GM12878 (cell line): ENCODE results near the gene LAD1. TPM values are rescaled to one million over a fixed set of nuclear protein-coding genes. Genes with fewer than 3 reads are reported as not detected.

Experiments used
- ATAC-seq: fragments of 200-7000 bp; cut with Tn5 transposase; 3 replicates; pipeline ENCODE4 v1.9.1; 2020; ENCODE audit warnings: mild to moderate bottlenecking, moderate library complexity
- BruUV-seq: library from RNA; stranded (reverse); fragments of 400-500 nt; replicated peaks from 2 replicates; lab custom pipeline; 2021; lab: Mats Ljungman, UMichigan
- CTCF ChIA-PET: fragments of 300-600 bp; sonication (Branson Sonifier 250); formaldehyde crosslinking; extraction: SDS; loops from one replicate; lab custom pipeline; 2021; ENCODE audit warnings: inconsistent platforms; lab: Yijun Ruan, JAX
- POLR2A ChIA-PET: fragments of 350-600 bp; formaldehyde crosslinking; extraction: SDS; loops from one replicate; lab custom pipeline; 2021; ENCODE audit warnings: inconsistent platforms; lab: Charles Lee
- RAD21 ChIA-PET: fragments of 300-600 bp; sonication (Branson Sonifier 250); formaldehyde crosslinking; loops from one replicate; lab custom pipeline; 2023; ENCODE audit warnings: antibody characterized with exemption; ENCODE audit not compliant: unreplicated experiment; lab: Charles Lee
- SMC1A ChIA-PET: fragments of 300-600 bp; sonication (Branson Sonifier 250); formaldehyde crosslinking; loops from one replicate; lab custom pipeline; 2023; ENCODE audit not compliant: unreplicated experiment, uncharacterized antibody; lab: Charles Lee
- DNase-seq: peaks from one replicate; pipeline ENCODE4 v3.0.0-alpha.2; 2011; ENCODE audit warnings: low read depth, low spot score
- FAIRE-seq: peaks from 3 replicates; lab custom pipeline; 2011; peaks lifted over from hg19 to GRCh38; lab: Jason Lieb, UNC
- H2AFZ ChIP-seq: 2 replicates; pipeline ENCODE4 v1.6.0; 2011; ENCODE audit warnings: low read depth, low read length, control low read depth; ENCODE audit not compliant: control insufficient read depth
- H3K27ac ChIP-seq: 2 replicates; pipeline ENCODE4 v1.5.1; 2011; ENCODE audit warnings: control low read depth; ENCODE audit not compliant: control insufficient read depth, insufficient read depth
- H3K27me3 ChIP-seq, 2 experiments: replicated peaks in 1 of 2; 2 replicates each; pipeline versions ENCODE4 v1.6.0 to v1.6.1; 2011; ENCODE audit warnings: low read length in 1 of 2; ENCODE audit not compliant: control insufficient read depth in 2 of 2, insufficient read depth in 2 of 2
- H3K36me3 ChIP-seq, 2 experiments: 2 replicates each; pipeline ENCODE4 v1.5.1; 2011; ENCODE audit warnings: low read length in 1 of 2; ENCODE audit not compliant: control insufficient read depth in 2 of 2, insufficient read depth in 2 of 2
- H3K4me1 ChIP-seq: 2 replicates; pipeline ENCODE4 v1.6.1; 2011; ENCODE audit warnings: mild to moderate bottlenecking, low read length, moderate library complexity, mixed read lengths; ENCODE audit not compliant: control insufficient read depth, insufficient read depth
- H3K4me2 ChIP-seq: 2 replicates; pipeline ENCODE4 v1.6.0; 2011; ENCODE audit warnings: control low read depth; ENCODE audit not compliant: control insufficient read depth, insufficient read depth
- H3K4me3 ChIP-seq: fragments of 200-600 bp; sonication (generic); 2 replicates; pipeline ENCODE4 v1.5.1; 2016
- H3K79me2 ChIP-seq: 2 replicates; pipeline ENCODE4 v1.6.0; 2011; ENCODE audit warnings: low read length; ENCODE audit not compliant: control insufficient read depth, insufficient read depth
- H3K9ac ChIP-seq: 2 replicates; pipeline ENCODE4 v1.8.0; 2011; ENCODE audit warnings: low read length, control low read depth, mixed read lengths; ENCODE audit not compliant: control insufficient read depth, insufficient read depth
- H3K9me3 ChIP-seq: replicated peaks from 3 replicates; pipeline ENCODE4 v1.5.1; 2011; ENCODE audit warnings: mild to moderate bottlenecking, low read length; ENCODE audit not compliant: control insufficient read depth, insufficient read depth
- H4K20me1 ChIP-seq: 2 replicates; pipeline ENCODE4 v1.6.0; 2011; ENCODE audit not compliant: control insufficient read depth, insufficient read depth
- CEBPB ChIP-seq, 2 experiments: fragments of 150-350 bp in 1 of 2; IDR thresholded peaks; 2 replicates each; pipeline ENCODE4 v1.6.1; 2012 to 2014; ENCODE audit warnings: low read depth in 2 of 2, low read length in 2 of 2, borderline replicate concordance in 1 of 2, inconsistent platforms in 1 of 2
- EP300 ChIP-seq, 2 experiments: fragments of 150-350 bp in 1 of 2; IDR thresholded peaks; 2 replicates each; pipeline ENCODE4 v1.6.1; 2011 to 2012; ENCODE audit warnings: low read depth in 2 of 2, low read length in 2 of 2, borderline replicate concordance in 1 of 2, improper control_type of control experiment in 1 of 2, inconsistent platforms in 1 of 2; ENCODE audit not compliant: control insufficient read depth in 1 of 2
- EZH2 ChIP-seq: IDR thresholded peaks from 2 replicates; pipeline ENCODE4 v1.6.1; 2012; ENCODE audit warnings: low read depth, mild to moderate bottlenecking, control low read depth, inconsistent platforms, low read length, borderline replicate concordance; ENCODE audit not compliant: control insufficient read depth
- NFYB ChIP-seq: IDR thresholded peaks from 2 replicates; pipeline ENCODE4 v1.6.1; 2011; ENCODE audit warnings: low read depth, mild to moderate bottlenecking, low read length, improper control_type of control experiment, moderate library complexity; ENCODE audit not compliant: insufficient read depth
- PRDM15 ChIP-seq: fragments of 450-650 bp; formaldehyde crosslinking; IDR thresholded peaks from 2 replicates; pipeline ENCODE4 v1.4.0; 2020; ENCODE audit warnings: mild to moderate bottlenecking, moderate library complexity
- SPI1 ChIP-seq: IDR thresholded peaks from 2 replicates; pipeline ENCODE4 v1.6.1; 2011; ENCODE audit warnings: low read depth, mild to moderate bottlenecking, low read length, moderate library complexity, borderline replicate concordance; ENCODE audit not compliant: insufficient read depth
- WGBS: methylation state at CpG from one replicate; pipeline ENCODE4 v1.1.6; 2016; ENCODE audit warnings: low lambda C conversion rate; ENCODE audit not compliant: insufficient replicate concordance, insufficient coverage; ENCODE audit errors: missing lambda C conversion rate; 5-methylcytosine and 5-hydroxymethylcytosine counted together
- in situ Hi-C: fragments of 300-500 bp; cut with MboI; formaldehyde crosslinking; loops from 9 replicates; pipeline ENCODE4 v1.14.3; 2018; ENCODE audit warnings: mixed read lengths
- intact Hi-C: fragments of 100-400 bp; cut with micrococcal nuclease; formaldehyde crosslinking; loops from one replicate; pipeline ENCODE4 v1.14.2; 2022; ENCODE audit not compliant: unreplicated experiment
- polyA plus RNA-seq, 11 experiments: library from polyadenylated mRNA; depleted of rRNA in 4 of 11; unstranded in 6 of 11; stranded (reverse) in 5 of 11; fragments of >200 nt; fragmentation: Nextera tagmentation in 4 of 11; fragmentation: Illumina TruSeq in 1 of 11; extraction: Ambion mirVana in 4 of 11; extraction: Trizol in 1 of 11; gene quantifications; 1 replicate in 1 of 11; 2 replicates in 10 of 11; pipeline versions ENCODE4 v1.2.1 to v1.2.3, GENCODE V29; 2011 to 2016; ENCODE audit warnings: inconsistent platforms in 2 of 11, missing spikeins in 2 of 11, low read depth in 1 of 11
- total RNA-seq, 4 experiments: library from RNA; depleted of rRNA in 3 of 4; stranded (reverse); fragments of >200 nt in 3 of 4; fragmentation: Illumina TruSeq in 1 of 4; extraction: Trizol in 1 of 4; gene quantifications; 2 replicates each; pipeline versions ENCODE4 v1.2.1 to v1.2.3, GENCODE V29; 2013 to 2021

Gene LAD1
- total and polyA plus RNA-seq, 10 of the 15 experiments (the other 5 are each of a cell fraction or from before 2014, with no cell fraction given): 0.05 to 0.48 (median 0.32) TPM; not detected in 3

GRCh38 chr1:201357636-201358348 lies 41.3 kb downstream of the LAD1 start:
- intact Hi-C loops: no loop called here
- H2AFZ ChIP-seq: no peak overlapping the region
- no peaks in the 10 kb centered on the region for H3K79me2 ChIP-seq
- no peak for DNase-seq
- H3K36me3 ChIP-seq: no peaks in the 10 kb centered on the region
- no peaks in the 10 kb centered on the region for H3K4me1 ChIP-seq
- ChIA-PET SMC1A (interaction anchor here (0.9 kb wide), 1 partner anchor 8 kb away, joined by 3 read pairs; no protein-coding TSS in a partner anchor), CTCF (interaction anchor here (0.6 to 1.5 kb wide), 4 partner anchors 8 to 139 kb away, joined by 3 to 4 read pairs (median 4); no protein-coding TSS in a partner anchor), RAD21 (interaction anchor here (1.1 kb wide), 1 partner anchor 10 kb away, joined by 3 read pairs; no protein-coding TSS in a partner anchor), POLR2A (no interaction called here)
- no peak overlapping the region for H3K4me2 ChIP-seq
- H3K27me3 ChIP-seq: peaks cover 0 to 4% of the 10 kb centered on the region in 2 experiments; a peak in 3 of 4 replicates
- TF ChIP-seq EP300 (IDR thresholded peaks at IDR 0.05; ENCODE audit: borderline replicate concordance in 1 of 2, control insufficient read depth in 1 of 2, low read depth in 2 of 2, low read length in 2 of 2) (no peak), PRDM15 (CRISPR knock-in tag) (no peak), SPI1 (no peak), NFYB (no peak), EZH2 (no peak), CEBPB (IDR thresholded peaks at IDR 0.05; ENCODE audit: borderline replicate concordance in 1 of 2, low read depth in 2 of 2, low read length in 2 of 2) (no peak)
- no peaks in the 10 kb centered on the region for H4K20me1 ChIP-seq
- H3K4me3 ChIP-seq: no peak overlapping the region
- 12% methylated on average over 7 of the region's 10 CpGs for WGBS
- H3K9me3 ChIP-seq: no peaks in the 10 kb centered on the region
- FAIRE-seq: no peak
- in situ Hi-C loops: no loop called here
- no peak overlapping the region for H3K27ac ChIP-seq
- ATAC-seq: no peak
- H3K9ac ChIP-seq: no peak overlapping the region
- BruUV-seq: no TSS peak
